Right hindlimb (tissue), 1 donor: ENCODE results near the gene TAF15.

Experiments
- DNase-seq: peaks from one replicate; pipeline ENCODE4 v3.0.0-alpha.2; 2018

Gene TAF15

DNA sequence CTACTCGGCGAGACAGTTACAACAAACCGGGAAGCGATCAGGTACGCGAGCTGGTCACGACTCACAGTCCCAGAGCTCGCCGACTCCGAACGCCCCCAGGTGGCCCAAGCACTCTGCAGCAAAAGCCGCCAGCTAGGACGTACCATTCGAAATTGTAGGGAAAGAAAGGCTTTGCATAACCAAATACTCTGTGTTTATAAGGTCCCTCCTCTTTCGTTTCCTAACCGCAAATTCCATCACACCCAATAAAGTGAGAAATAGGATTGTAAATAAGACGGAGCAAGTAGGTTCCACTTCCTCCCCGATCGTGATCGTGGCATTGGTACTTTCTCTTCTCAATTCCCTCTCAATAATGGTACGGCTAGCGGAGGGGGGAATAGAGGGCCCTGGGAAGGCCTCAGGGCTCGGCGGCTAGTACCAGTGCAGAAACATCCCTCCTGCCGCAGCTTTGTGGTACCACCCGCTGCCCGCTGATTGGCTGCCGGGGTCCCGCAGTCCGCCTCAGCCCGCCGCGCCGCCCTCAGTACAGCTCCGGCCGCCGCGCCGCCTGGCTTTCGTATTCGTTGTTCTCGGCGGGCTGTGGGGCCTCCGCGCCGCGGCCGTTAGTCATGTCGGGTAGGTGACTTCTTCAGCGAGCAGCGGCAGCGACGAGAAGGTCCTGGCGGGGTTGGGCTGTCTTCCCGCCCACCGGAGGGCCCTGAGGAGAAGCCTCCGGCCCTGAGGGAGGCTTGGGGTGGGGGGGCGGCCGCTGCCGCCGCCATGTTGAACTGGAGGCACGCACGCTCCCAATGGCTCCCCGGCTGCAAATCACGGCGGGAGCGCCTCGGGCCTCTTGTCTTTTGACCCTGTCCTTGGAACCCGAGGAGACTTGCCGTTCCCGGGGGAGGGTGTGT is at the start of gene TAF15:
TSS of gene TAF15 (plus strand) at position 523 of the 893 bp plus-strand sequence. CDS start at position 609, 86 bp downstream.
- peak; percentile 98 for DNase-seq

DNA sequence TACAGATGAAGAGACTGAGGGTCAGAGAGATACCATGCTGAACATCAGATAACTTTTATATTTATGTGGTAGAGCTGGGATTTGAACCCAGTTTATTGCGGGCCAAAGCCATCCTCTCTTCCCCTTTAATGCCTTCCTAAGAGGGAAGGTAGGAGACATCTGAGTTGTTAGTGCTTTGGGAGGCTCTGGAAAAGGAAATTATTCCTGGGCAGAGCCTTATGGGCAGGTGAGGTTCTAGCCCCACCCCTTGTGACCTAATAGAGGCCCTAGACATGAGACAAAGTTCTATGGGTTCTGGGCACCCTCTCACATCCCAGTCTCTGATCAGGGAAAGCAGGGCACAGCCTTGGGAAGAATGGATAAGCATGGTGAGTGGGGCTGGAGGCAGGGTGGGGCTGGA is 48.7 kb upstream of the TAF15 start, which contains the start of gene C17orf50:
TSS of gene C17orf50 (plus strand) at position 301 of the 400 bp plus-strand sequence. CDS start at position 356, 55 bp downstream.
- no peak for DNase-seq

DNA sequence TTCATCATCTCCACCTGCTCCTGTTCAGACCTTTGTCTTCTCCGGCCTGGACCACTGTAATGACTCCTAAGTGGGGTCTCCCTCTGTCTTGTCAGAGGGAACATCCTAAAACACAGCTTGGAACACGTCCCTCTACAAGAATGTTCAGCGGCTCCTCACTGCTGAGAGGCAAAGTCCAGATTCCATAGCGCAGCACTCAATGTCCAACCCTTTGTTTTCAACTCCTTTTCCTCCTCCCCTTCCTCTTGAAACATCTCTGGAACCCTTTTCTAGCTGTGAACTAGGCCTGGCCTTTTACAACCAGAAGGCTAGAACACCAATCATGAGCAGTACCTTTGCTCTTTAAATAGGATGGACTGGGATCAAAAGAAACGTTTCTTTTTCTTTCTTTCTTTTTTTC is 47.7 kb upstream of the TAF15 start:
- no peak for DNase-seq

DNA sequence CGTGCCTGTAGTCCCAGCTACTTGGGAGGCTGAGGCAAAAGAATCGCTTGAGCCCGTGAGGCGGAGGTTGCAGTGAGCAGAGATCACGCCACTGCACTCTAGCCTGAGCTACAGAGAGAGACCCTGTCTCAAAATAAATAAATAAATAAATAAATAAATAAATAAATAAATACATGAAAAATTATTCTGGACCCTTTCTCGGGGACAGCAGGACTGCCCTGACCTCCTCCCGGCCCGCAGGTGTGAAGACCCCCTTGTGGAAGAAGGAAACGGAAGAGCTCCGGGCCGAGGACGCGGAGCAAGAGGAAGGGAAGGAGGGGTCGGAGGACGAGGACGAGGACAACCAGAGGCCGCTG is 45.5 kb upstream of the TAF15 start:
- DNase-seq: no peak

DNA sequence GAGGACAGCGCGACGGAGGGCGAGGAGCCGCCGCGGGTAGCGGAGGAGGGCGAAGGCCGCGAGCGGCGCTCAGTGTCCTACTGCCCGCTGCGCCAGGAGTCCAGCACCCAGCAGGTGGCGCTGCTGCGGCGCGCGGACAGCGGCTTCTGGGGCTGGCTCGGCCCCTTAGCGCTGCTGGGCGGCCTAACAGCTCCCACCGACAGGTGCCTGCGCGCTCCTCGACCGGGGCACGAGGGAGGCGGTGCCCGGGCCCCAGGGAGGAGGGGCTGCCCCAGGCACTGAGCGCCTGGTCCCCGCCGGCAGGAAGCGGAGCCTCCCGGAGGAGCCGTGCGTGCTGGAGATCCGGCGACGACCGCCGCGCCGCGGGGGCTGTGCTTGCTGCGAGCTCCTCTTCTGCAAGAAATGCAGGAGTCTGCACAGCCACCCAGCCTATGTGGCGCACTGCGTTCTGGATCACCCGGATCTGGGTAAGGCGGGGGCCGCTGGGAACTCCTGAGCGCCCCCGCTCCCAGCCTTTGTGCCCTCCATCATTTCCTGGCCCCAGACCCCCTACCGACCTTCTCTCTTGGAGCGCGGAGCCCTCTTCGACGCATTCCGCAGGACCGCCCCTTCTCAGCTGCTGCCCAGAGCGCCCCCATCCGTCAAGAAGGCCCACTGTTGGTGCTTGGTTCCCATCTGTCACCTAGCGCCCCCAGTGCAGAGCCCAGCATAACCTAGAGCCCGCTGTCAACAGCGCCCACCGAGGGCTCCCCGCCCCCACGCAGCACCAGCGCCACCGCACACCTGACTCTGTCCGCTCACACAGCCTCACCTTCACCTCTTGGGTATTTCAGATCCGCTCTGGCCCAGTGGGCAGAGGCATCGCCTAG is 44.9 kb upstream of the TAF15 start:
- peak; percentile 90 for DNase-seq

DNA sequence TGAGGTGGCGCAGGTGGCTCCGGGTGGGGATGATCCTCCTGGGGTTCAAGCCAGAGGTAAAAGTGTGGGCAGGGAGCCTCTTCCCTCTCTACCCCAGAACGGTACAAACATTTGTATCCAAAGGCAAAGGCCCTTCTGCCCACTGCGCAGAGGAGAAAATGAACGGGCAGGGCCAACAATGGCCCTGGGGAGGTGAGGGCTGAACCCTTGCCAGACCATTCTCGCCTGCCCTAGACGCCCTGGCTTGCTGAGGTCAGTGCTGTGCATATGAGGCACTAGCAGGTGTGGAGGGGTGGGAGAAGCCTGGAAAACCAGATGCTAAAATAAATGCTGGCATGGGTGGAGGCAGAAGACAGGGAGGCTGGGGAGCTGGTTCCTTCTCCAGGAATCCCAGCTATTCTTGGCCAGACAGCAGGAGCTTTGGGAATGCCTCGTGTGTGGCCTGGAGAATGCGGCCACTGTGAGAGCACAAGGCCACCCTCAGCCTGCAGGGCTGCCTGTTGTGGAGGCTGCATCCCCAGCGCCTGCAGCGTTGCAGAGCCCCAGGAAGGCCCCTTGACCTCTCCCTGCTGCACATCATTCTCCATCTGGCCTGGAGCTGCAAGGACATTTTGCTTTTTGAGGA is 44.1 kb upstream of the TAF15 start:
- DNase-seq: no peak

DNA sequence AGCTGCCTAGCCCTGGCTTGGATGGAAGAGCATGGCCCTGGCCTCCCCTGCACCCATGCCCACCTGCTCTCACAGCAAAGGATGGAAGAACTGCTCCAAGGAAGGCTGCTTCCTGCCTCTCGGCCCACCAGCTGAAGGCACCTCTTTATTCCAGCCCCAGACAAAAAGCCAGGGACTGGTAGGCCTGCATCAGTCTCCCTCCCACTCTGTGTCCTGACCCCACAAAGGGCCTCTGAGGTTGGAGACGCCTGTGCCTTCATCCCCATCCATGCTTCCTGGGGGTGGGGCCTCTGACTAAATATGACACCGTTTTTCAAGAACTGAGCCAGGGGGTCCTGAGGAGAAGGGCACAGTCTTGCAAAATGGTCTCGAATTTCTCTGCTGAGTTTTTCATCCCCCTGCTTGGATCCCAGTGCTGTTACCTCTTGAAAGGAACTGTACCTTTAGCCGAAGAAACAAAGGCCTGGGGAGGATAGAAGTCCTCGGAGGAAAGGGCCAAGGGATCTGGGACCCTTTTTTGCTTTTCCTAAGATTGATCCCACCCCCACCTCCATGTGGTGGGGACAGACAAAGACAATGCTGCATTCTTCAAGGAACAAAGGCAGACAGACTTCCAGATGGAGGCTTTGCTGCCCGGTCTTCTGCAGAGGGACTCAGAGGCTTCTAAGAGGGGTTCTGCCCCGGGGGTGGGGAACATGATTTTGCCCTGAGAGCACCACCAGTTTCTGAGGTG is 43.4 kb upstream of the TAF15 start:
- no peak for DNase-seq

DNA sequence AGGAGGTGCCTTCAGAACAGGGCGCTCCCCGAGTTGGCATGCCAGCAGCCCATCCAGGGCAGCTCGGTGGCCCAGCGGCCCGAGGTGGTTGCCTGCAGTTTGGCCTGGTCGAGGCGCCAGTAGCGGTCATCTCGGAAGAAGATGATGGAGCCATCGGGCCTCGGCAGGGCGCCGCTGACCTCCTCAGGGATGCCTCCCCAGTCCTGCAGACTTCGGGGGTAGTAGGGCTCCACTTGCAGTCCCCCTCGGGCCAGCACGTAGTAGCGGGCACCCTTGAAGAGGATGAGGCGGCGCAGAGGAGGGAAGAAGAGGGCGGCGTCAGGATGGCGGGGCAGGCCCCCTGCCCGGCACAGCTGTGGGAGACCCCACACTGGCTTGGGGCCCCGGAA is 42.8 kb upstream of the TAF15 start:
- no peak for DNase-seq

DNA sequence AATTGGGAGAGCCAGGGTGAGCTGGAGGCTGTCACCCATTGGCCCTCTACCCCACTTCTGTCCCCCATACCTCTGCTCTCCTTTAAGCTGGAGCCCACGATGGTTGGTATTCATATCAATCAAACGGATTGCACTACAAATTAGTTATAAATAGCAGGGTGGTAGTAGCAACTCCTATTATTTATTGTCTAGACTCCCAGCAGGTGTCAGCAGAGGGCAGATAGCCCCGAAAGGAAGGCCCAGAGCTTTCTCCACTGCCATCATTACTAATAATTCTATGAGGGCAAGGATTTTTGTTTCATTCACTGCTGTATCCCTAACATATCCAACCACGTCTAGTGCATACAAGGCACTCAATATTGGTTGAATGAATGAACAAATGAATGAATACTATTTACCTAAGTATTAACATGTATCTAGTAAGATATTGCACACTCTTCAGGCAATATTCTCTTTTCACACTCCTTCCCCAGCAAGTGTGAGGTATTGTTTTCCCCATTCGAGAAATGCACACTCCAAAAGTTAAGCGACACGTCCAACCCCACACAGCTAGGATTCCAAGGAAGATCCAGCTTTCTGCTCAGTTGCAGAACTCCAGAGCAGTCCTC is 42.3 kb upstream of the TAF15 start:
- DNase-seq: no peak

DNA sequence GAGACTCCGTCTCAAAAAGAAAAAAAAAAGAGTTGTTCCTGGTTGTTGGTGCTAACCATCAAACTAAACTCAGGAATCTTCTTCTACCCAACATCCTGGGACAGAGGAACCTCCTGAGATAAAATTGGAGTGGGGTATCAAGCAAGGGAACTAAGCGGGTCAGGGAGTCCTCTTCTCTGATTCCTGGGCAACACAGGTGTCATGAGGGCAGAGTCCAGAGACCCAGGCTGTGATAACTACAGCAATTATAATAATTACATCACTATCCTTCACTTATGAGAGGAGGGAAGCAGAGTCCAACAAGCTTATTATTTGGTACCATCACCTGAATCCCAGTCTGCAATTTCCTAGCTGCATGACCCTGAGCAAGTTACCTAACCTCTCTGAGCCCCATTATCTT is 40.5 kb upstream of the TAF15 start:
- no peak for DNase-seq

DNA sequence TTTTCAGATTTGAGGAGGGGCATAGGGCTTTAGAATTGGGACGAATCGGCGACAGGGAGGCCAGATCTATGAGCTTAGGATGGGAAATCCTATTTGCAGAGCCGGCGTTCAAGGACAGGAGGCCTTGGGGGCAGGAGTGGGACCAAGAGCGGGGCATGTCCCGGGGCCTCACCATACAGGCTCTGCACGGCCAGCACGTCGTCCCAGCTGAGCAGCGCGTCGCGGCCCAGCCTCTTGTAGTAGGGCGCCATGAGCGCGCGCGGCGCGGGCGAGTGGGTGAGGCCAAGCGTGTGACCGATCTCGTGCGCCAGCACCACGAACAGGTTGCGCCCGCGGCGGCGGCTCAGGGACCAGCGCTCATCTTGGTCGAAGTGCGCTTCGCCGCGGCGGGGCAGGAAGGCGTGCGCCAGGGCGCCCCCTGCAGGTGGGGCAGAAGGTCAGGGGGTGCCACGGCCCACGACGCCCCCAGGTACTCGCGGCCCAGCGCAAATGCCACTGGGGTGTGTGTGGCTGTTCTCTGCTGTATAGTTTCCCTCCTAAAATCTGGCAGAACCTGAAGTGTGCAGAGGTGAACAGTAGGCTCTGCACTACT is 39.3 kb upstream of the TAF15 start:
- no peak for DNase-seq

DNA sequence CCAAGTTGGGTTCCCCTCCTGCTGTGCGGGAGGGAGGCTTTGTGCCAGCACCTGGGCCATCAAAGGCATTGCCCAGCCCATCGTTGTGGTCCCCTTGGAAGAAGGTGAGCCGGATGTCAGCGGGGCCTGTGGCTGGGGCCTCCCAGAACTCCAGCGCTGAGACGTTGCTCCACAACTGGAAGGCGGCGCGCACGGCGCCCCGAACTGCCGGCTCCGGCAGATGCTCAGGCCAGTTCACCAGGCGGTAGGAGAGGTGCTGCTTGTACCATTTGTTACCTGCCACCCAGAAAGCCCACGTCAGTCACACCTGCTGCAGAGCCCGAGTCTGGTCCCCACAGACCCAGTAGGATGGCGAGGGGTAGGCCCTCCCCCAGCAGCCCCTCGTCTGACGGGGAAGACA is 36.2 kb upstream of the TAF15 start:
- no peak for DNase-seq

DNA sequence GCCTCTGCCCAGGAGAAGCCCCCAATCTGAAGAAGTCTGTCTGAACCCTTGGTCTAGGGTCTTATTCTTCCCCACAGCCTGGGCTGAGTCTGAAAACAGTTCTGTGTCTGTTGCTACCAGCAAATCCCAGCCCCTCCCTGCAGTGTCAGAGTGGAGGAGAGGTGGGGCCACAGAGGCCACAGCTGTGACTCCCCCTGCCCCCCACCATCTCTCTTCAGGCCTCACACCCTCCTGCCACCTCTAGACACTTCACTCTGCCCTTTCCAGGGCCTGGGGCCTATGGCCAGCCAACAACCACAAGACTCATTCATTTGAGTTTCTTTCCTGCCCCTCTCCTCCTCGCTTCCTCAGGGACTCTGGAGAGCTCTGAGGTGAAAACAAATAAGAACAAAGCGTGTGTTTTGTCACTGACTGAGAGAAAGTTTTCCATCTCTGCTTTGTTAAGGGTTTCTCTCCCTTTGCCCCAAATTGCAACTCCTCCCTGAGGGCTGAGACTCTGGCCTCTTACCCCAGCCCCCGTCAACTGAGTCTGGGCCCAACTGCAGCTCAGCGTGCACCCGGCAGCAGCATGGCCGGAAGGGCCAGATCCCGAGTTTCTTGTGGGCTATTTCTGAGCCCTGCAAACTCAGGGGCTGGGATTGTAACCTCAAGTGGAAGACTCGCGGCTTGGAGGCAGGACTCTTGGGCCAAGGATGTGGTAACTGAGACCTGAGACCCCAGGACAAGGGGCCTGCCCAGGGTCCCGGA is 35.4 kb upstream of the TAF15 start:
- no peak for DNase-seq

DNA sequence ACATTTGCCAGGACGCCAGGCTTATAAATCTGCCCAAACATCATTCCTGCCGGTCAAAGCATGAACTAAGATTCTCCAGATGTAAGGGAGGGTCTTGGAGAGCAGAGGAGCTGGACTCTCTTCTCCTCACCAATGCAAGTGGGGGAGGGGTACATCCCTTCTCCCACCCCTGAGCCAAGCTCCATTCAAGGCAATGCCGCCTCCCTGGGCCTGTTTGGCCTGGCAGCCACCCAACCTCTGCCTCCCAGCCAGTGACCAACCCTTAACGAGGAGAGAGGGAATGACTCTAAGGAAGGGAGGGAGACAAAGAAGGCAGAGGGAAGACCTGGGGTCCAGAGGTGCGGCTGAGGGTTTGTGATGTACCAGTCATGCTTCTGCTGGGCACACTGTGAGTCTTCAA is 34.8 kb upstream of the TAF15 start:
- DNase-seq: peak; percentile 70

DNA sequence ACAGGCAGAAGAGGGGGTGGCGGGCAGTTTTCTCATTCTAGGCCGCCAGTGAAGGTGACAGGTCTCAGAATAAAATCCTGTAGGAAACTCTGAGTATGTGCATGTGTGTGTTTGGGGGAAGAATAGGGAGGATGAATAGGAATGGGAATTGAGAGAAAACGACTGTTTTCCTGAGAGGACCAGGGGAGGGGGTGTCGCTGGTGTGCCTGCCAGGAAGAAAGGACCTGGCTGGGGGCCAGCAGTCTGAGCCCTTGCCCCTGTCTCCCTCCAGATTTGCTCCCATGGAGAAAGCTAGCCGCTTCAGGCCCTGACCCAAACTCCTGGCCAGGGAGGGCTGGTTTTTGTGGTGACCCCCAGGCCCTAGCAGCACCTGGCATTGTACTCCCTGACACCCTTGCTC is 34.2 kb upstream of the TAF15 start:
- DNase-seq: no peak

DNA sequence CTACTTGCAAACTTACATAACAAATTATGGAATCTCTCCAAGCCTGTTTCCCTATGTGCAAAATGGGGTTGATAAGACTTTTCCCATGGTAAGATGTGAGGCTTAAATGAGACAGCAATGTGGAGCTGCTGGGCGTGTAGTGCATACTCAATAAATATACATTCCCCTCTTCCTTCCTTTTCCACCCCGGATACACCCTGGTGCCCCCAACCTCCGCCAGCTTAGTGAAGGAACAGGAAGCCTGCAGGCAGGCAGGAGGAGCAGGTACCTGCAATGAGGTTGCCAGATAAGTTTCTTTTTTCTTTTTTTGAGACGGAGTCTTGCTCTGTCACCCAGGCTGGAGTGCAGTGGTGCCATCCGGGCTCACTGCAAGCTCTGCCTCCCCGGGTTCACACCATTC is 33.7 kb upstream of the TAF15 start:
- no peak for DNase-seq

DNA sequence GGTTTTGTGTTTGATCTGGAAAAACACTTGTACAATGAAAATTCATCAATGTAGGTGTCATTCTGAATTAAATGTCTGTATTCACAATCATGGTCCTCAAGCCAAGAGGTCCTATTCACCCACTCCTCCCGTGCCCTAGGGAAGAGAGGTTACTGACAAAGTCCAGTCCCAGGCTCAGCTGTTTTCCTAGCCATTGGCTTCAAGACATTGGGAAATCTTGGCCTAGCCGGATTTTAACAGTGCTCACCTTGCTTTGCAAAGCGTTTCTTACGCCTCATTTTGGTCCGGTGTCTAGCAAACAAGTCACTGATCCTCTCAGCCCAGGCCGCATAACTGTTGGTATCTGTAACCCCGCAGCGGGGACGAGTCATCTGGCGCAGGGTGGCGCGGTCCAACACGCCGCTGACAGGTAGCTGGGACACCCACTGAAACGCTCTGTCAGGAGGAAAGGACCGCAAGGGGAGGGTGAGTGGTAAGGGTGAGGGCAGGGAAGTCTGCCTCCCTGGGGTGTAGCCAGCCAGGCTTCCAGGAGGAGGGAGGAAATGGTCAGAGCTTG is 30.6 kb upstream of the TAF15 start:
- no peak for DNase-seq

DNA sequence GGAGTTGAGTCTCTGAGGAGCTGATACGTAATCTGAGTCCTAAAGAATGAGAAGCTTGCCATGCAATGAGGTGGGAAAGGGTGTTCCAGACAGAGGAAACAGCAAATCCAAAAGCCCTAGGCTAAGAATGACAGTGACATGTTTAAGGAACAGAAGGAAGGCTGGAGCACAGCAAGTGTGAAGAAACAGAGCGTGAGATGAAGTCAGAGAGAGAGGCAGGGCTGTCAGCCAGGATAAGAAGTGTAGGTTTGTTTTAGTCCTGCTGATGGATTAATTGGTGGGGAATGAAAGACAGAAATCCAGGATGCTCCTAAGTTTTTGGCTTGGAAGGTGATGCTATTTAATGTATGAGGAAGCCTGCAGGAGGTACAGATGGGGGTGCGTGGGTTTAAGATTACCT is 28.3 kb upstream of the TAF15 start:
- DNase-seq: no peak

DNA sequence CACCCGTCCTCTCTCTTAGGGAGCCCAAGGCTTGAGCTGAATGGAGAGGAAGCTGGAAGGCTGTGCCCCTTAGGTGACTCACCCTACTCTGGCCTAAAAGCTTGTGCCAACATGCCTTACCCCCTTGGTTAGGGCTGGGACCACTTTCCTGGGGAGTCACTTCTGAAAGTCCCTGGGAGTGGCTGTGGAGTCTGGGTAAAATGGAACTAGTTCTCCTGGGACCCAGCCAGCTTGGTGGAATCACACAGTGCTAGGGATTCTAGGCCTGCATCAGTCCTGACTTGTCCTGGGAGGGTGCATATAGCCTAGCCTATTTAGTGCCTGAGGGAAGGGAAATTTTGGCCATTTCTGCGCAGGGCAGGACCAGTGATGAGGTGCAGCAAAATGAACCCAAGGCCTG is 24.4 kb upstream of the TAF15 start:
- DNase-seq: no peak

DNA sequence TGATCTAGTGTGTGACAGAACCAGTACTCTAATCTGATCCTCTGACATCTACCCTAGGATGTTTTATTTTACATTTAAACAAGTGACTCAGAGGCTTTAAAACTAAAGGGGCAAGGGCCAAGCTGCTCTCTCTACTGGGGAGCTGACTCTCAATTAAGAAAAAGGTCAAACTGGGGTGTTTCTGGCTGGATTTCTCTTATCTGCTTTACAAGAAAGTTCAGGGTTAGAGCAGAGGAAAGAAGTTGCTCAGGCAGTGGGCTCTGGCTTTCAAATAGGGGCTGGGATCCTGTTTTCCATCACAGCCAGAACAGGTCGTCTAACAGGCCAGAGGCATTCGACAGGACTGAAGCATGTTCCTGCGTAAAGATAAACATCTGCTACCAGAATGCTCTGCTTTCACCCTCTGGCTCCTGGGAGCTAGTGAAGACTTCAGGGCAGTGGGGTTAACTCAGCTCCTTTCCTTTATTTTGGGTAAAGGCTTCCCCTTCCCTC is 22.3 kb upstream of the TAF15 start:
- DNase-seq: no peak
